ENCODE results near the gene PRDM16.

GRCh38 chr1:3161176-3161840 lies 92.3 kb downstream of the PRDM16 start:
- TF ChIP-seq SUZ12 (IDR thresholded peaks at IDR 0.05; ENCODE audit: extremely low read depth, insufficient read depth, insufficient read length) (no peak), YY1 (IDR thresholded peaks at IDR 0.05; ENCODE audit: insufficient read depth, insufficient read length) (no peak), ZNF274 (IDR thresholded peaks at IDR 0.05; ENCODE audit: low read depth, low read length) (no peak)
